Lower leg skin (tissue), 4 donors: ENCODE data around the gene GINS2. TPM values are rescaled to one million over a fixed set of nuclear protein-coding genes. Genes with fewer than 3 reads are reported as not detected.

Source experiments
- DNase-seq, 2 donors: peaks; one replicate each; pipeline ENCODE4 v3.0.0-alpha.2; 2019; ENCODE audit warnings: low spot score in 2 of 2
- H3K4me3 ChIP-seq: fragments of 200-600 bp; sonication (generic); 2 replicates; pipeline ENCODE4 v1.5.1; 2017; ENCODE audit warnings: mild to moderate bottlenecking, low read depth; ENCODE audit not compliant: poor library complexity, severe bottlenecking
- CTCF ChIP-seq, 3 donors: fragments of 450-650 bp; IDR thresholded peaks; one replicate each; pipeline ENCODE4 v1.5.1; 2016; ENCODE audit warnings: antibody characterized with exemption in 3 of 3, mild to moderate bottlenecking in 3 of 3, moderate library complexity in 2 of 3
- POLR2A ChIP-seq, 2 donors: fragments of 450-650 bp; IDR thresholded peaks; one replicate each; pipeline ENCODE4 v1.6.1; 2016 to 2017; ENCODE audit warnings: antibody characterized with exemption in 2 of 2, mild to moderate bottlenecking in 1 of 2, moderate library complexity in 1 of 2
- WGBS, 2 donors: methylation state at CpG; one replicate each; pipeline ENCODE4 v1.1.5; 2018; 5-methylcytosine and 5-hydroxymethylcytosine counted together
- intact Hi-C: fragments of 100-400 bp; cut with DNase I; formaldehyde crosslinking; loops from one replicate; pipeline ENCODE4 v1.15.0; 2023; ENCODE audit warnings: low total_unique reads
- total RNA-seq, 4 donors: library from RNA; depleted of rRNA; stranded (reverse); fragments of >200 nt; gene quantifications; one replicate each; pipeline ENCODE4 v1.1.0, GENCODE V29; 2016

GINS2 gene
- total RNA-seq, 4 donors from 2014 or later: 0.38 to 0.98 (median 0.91) TPM; not detected in 1

- no peak overlapping the region for H3K4me3 ChIP-seq
- intact Hi-C loops: no loop called here
- WGBS, 2 donors: 91 to 94% methylated on average over 6 of the region's 6 CpGs
- TF ChIP-seq CTCF (IDR thresholded peaks at IDR 0.05): no peak
- TF ChIP-seq POLR2A (IDR thresholded peaks at IDR 0.05): no peak
- DNase-seq: no peak
Observed at GRCh38 chr16:85679870-85680269, 8.9 kb downstream of the GINS2 start.

DNA sequence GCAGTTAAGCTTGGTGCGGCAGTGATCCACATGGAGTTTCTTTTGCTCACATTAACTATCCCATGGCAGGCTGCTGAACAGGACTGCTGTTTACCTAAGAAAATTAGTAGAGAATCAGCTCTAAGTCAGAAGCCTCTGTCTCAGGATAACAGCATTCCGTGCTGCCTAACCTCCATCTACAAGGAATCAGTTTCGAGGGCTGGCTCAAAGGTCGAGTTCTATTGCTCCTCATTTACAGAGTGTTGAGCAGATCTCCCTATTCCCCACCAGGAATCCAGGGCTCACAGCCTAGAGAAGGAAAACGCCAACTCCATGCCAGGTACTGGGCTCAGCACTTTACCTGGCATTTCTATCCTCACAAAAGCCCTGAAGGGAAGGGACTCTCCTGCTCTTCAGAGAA lies 9.9 kb downstream of the GINS2 start:
- no peak overlapping the region for H3K4me3 ChIP-seq
- WGBS, 2 donors: 90 to 93% methylated on average over 5 of the region's 5 CpGs
- TF ChIP-seq POLR2A (IDR thresholded peaks at IDR 0.05) (no peak), CTCF (IDR thresholded peaks at IDR 0.05) (no peak)
- DNase-seq: no peak
- intact Hi-C loops: no loop called here

GRCh38 chr16:85678016-85678415 lies 10.7 kb downstream of the GINS2 start:
- intact Hi-C loops: no loop called here
- no peak for TF ChIP-seq CTCF (IDR thresholded peaks at IDR 0.05)
- TF ChIP-seq POLR2A (IDR thresholded peaks at IDR 0.05): no peak
- no peak for DNase-seq
- no peak overlapping the region for H3K4me3 ChIP-seq
- 86% methylated on average over 8 of the region's 8 CpGs for WGBS, 2 donors

- WGBS, 2 donors: 86 to 88% methylated on average over 6 of the region's 6 CpGs
- intact Hi-C loops: no loop called here
- no peak overlapping the region for H3K4me3 ChIP-seq
- no peak for TF ChIP-seq POLR2A (IDR thresholded peaks at IDR 0.05)
- no peak for TF ChIP-seq CTCF (IDR thresholded peaks at IDR 0.05)
- DNase-seq: no peak
Observed at GRCh38 chr16:85677383-85677967, 11.3 kb downstream of the GINS2 start.

DNA sequence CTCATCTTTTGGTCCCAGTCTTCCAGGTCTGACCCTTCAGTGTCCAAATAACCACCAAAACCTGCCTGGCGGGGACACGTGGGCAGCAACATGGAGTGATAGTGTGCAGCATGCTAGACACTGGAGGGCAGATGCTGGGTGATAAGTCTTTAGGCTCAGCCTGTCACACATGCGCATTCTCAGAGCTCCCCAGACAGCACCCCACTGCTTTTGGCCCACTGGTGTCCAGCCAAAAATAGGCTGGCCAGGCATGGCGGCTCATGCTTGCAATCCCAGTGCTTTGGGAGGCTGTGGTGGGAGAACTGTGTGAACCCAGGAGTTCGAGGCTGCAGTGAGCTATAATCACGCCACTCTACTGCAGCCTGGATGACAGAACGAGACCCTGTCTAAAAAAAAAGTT lies 12.3 kb downstream of the GINS2 start:
- WGBS, 2 donors: 92 to 96% methylated on average over 7 of the region's 7 CpGs
- no peak overlapping the region for H3K4me3 ChIP-seq
- no peak for DNase-seq
- TF ChIP-seq POLR2A (IDR thresholded peaks at IDR 0.05) (no peak), CTCF (IDR thresholded peaks at IDR 0.05) (no peak)
- intact Hi-C loops: no loop called here

DNA sequence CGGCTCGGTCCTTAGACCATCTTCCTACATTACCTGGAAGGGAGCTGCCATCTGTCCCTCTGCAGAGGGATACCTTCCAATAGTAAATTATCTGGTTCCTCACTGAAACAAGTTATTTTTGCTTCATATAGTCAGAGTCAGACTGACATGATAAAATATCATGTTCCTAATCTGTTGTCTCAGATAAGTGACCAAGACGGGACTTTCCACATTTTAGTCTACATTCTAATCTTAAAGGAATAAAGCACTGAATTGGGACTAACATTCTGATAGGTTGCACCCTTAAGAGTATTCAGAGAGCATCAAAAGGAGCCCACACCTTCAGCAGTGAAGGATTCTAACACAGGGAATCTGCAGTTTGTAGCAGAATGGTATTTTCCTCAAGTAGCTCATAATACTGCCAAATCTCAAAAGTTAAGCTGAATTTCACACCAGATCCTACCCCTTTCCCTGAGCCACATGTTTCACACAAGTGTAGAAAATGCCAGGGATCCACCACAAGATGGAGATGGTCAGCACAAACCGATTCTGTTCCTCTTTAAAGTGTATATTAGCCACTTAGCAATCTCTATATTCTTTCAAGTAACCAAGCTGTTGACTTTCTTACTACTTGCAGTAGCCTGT lies 13.4 kb downstream of the GINS2 start:
- intact Hi-C loops: no loop called here
- H3K4me3 ChIP-seq: no peak overlapping the region
- no peak for DNase-seq
- TF ChIP-seq CTCF (IDR thresholded peaks at IDR 0.05) (no peak), POLR2A (IDR thresholded peaks at IDR 0.05) (no peak)
- WGBS, 2 donors: 55 to 56% methylated on average over 4 of the region's 4 CpGs
